Astrocyte of the cerebellum (primary cell): Measurements from ENCODE around the gene OTOS.

Experiments used
- DNase-seq: peaks from one replicate; pipeline ENCODE4 v3.0.0-alpha.2; 2011; ENCODE audit warnings: low read depth
- H3K4me3 ChIP-seq: 2 replicates; pipeline ENCODE4 v1.5.1; 2011; ENCODE audit warnings: mild to moderate bottlenecking, low read depth, low read length, moderate library complexity
- in situ Hi-C: cut with HindIII; loops from 2 replicates; pipeline ENCODE4 v1.10.0; 2017; ENCODE audit warnings: low sequenced_read_pairs
- TF ChIP-seq, protein P1 (sequence below): IDR thresholded peaks from 2 replicates; pipeline ENCODE4 v1.5.1; 2012; ENCODE audit warnings: low read length, low read depth, moderate library complexity, mild to moderate bottlenecking; ENCODE audit errors: missing control alignments

The OTOS gene

DNA sequence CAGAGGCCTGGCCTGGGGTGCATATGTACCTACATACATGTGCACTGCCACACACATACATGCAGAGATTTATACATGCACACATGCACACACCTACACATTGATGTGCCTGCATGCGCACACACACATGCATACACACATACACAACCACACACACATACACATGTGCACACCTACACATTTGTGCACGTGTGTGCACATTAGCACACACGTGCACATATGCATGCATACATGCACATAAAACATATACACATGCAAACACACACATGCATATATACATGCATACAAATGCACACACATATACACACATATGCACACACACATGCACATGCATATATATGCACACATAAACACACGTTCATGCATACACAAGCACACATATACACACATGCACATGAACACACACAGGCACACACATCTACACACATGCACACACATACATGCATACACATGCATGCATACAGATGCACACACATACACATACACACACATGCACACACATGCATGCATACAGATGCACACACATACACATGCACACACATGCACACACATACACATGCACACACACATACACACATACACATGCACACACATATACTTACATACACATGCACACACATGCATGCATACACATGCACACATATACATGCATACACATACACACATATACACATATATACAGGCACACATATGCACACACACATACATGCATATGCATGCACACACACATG, 23.6 kb upstream of the OTOS start:
- TF ChIP-seq, protein P1, sequence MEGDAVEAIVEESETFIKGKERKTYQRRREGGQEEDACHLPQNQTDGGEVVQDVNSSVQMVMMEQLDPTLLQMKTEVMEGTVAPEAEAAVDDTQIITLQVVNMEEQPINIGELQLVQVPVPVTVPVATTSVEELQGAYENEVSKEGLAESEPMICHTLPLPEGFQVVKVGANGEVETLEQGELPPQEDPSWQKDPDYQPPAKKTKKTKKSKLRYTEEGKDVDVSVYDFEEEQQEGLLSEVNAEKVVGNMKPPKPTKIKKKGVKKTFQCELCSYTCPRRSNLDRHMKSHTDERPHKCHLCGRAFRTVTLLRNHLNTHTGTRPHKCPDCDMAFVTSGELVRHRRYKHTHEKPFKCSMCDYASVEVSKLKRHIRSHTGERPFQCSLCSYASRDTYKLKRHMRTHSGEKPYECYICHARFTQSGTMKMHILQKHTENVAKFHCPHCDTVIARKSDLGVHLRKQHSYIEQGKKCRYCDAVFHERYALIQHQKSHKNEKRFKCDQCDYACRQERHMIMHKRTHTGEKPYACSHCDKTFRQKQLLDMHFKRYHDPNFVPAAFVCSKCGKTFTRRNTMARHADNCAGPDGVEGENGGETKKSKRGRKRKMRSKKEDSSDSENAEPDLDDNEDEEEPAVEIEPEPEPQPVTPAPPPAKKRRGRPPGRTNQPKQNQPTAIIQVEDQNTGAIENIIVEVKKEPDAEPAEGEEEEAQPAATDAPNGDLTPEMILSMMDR, result no peak
- in situ Hi-C loops, result no loop called here
- H3K4me3 ChIP-seq, result no peak overlapping the region
- no peak for DNase-seq

GRCh38 chr2:240162939-240163714, 22.7 kb upstream of the OTOS start:
- H3K4me3 ChIP-seq, result no peak overlapping the region
- DNase-seq, result no peak
- in situ Hi-C loops, result no loop called here
- TF ChIP-seq, protein P1, result no peak

DNA sequence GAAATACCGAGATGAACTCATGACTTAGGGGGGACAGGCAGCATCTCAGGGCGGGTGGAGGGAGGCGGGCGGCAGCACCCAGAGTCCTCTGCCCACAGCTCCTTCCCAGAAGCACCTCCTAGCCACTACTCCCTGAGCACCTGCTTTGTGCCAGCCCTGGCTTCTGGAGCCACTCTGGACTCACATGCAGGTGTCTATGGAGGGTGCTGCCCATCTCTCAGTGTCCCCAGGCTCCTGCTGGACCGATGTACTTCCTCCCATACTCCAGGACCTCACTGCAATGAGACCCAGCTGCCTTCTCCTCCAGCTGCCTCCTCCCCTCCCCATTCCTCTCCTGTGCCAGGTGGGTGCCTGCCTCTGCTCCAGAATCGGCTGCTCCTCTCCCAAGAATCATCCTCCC, 22.1 kb upstream of the OTOS start:
- in situ Hi-C loops, result no loop called here
- no peak overlapping the region for H3K4me3 ChIP-seq
- TF ChIP-seq, protein P1, result no peak
- DNase-seq, result no peak

DNA sequence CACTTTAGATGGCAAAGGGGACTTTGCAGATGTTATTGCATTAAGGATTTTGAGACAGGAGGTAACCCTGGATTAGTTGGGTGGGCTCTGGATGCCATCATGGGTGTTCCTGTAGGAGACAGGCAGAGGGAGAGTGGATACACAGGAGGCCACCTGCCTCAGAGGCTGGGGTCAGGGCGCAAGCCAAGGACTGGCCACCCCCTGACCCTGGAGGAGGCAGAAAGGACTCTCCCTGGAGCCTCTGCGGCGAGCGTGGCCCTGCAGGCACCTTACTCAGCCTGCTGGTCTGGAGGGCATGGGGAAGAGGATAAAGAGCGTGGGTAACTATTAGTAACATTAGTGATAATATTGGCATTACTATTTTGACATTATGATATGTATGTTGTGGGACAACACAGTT, 21.6 kb upstream of the OTOS start:
- DNase-seq, result no peak
- TF ChIP-seq, protein P1, result no peak
- in situ Hi-C loops, result no loop called here
- no peak overlapping the region for H3K4me3 ChIP-seq

DNA sequence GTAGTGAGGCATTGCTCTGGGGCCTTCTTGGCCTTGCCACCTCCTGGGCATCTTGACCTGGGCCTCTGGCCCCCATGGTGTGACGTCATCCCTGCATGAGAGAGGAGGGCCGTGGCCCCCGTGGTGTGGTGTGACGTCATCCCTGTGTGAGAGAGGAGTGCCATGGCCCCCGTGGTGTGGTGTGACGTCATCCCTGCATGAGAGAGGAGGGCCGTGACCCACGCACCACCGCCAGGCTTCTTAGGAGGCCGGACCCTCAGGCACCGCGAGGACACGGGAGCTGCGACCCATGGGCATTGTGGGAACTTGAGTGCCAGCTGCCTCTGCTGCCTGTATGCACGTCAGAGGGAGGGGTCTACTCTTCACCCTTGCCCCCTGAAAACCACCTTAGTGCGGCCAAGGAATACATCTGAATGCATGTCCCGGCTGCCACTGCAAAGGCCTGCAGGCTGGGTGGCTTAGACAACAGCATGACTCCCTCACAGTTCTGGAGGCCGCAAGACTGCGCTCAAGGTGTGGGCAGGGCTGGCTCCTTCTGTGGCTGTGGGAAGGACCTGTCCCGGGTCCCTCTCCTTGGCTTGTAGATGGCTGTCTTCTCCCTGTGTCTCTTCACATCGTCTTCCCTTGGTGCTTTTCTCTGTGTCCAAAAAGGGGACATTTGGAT, 20.8 kb upstream of the OTOS start:
- no peak for DNase-seq
- in situ Hi-C loops, result no loop called here
- no peak overlapping the region for H3K4me3 ChIP-seq
- TF ChIP-seq, protein P1, result no peak

DNA sequence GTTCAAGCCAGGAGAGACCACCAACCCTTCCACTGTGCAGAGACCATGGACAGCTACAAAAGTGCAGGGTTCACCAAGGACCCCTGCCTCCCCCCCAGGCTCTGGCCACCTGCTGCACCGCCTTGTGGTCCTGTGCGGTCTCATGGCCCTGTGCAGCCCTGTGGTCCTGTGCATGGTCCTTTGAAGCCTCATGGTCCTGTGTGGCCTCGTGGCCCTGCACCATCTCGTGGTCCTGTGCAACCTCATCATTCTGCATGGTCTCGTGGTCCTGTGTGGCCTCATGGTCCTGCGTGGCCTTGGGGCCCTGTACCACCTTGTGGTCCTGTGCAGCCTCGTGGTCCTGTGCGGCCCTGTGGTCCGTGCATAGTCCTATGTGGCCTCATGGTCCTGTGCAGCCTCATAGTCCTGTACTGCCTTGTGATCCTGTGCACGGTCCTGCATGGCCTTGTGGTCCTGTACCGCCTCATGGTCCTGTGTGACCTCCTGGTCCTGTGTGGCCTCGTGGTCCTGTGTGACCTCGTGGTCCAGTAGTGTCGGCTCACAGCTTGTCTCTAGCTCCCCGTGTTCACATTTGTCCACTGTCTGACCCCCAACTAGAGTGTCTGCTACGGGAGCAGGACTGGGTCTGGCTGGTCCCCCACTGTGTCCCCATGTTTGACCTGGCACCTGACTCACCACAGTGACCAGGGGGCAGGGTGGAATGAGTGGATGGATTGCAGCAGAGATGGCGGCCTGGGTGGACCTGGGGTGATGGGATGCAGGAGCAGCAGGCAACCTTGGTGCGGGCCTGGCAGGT, 20.0 kb upstream of the OTOS start:
- in situ Hi-C loops, result no loop called here
- TF ChIP-seq, protein P1, result no peak
- H3K4me3 ChIP-seq, result no peak overlapping the region
- DNase-seq, result no peak
